Measurements from ENCODE around the gene PDHA1.

GRCh38 chrX:19350941-19351384 lies 7.2 kb downstream of the PDHA1 start:
- TF ChIP-seq, protein P1, sequence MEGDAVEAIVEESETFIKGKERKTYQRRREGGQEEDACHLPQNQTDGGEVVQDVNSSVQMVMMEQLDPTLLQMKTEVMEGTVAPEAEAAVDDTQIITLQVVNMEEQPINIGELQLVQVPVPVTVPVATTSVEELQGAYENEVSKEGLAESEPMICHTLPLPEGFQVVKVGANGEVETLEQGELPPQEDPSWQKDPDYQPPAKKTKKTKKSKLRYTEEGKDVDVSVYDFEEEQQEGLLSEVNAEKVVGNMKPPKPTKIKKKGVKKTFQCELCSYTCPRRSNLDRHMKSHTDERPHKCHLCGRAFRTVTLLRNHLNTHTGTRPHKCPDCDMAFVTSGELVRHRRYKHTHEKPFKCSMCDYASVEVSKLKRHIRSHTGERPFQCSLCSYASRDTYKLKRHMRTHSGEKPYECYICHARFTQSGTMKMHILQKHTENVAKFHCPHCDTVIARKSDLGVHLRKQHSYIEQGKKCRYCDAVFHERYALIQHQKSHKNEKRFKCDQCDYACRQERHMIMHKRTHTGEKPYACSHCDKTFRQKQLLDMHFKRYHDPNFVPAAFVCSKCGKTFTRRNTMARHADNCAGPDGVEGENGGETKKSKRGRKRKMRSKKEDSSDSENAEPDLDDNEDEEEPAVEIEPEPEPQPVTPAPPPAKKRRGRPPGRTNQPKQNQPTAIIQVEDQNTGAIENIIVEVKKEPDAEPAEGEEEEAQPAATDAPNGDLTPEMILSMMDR (IDR thresholded peaks at IDR 0.05 in 4 of 5, conservative IDR thresholded peaks at IDR 0.05 in 1 of 5), result no peak
- TF ChIP-seq POLR2A (IDR thresholded peaks at IDR 0.05), result no peak
